PFSK-1 (cell line): ENCODE measurements around the gene SARDH.

Experiments used
- FOXP2 ChIP-seq: optimal IDR thresholded peaks from 2 replicates; pipeline ENCODE3; 2011; ENCODE audit warnings: borderline replicate concordance, control low read depth, inconsistent platforms; ENCODE audit not compliant: insufficient read depth; ENCODE audit errors: extremely low read length, extremely low read depth
- POLR2AphosphoS5 ChIP-seq: IDR thresholded peaks from 2 replicates; pipeline ENCODE4 v1.6.1; 2012; ENCODE audit warnings: low read depth, mild to moderate bottlenecking, control low read depth, low read length, moderate library complexity
- TAF1 ChIP-seq: IDR thresholded peaks from 2 replicates; pipeline ENCODE4 v1.6.1; 2012; ENCODE audit warnings: low read length, control low read depth, borderline replicate concordance; ENCODE audit not compliant: insufficient read depth

GRCh38 chr9:133665535-133665934, 72.6 kb downstream of the SARDH start:
- TF ChIP-seq FOXP2 (no peak), TAF1 (no peak), POLR2AphosphoS5 (no peak)
